GM12891 (cell line): ENCODE results near the gene TCP11L1.
"Not testable (repeated sequence)": the region's sequence is repeated elsewhere in the genome, so short reads cannot be mapped to it uniquely, and the experiment has no call there.

Experiments
- DNase-seq: peaks from one replicate; pipeline ENCODE4 v3.0.0; 2011; ENCODE audit warnings: low spot score; ENCODE audit not compliant: insufficient read length
- FAIRE-seq: peaks from 2 replicates; lab custom pipeline; 2011; peaks lifted over from hg19 to GRCh38; lab: Jason Lieb, UNC
- PAX5 ChIP-seq: IDR thresholded peaks from 2 replicates; pipeline ENCODE4 v1.6.1; 2011; ENCODE audit warnings: low read length, moderate library complexity, mild to moderate bottlenecking; ENCODE audit not compliant: insufficient read depth, severe bottlenecking
- POLR2A ChIP-seq: IDR thresholded peaks from 2 replicates; pipeline ENCODE4 v1.6.1; 2011; ENCODE audit warnings: low read depth, low read length, control low read depth
- POLR2AphosphoS5 ChIP-seq: IDR thresholded peaks from 2 replicates; pipeline ENCODE4 v1.6.1; 2011; ENCODE audit warnings: low read depth, low read length, control low read depth
- POU2F2 ChIP-seq: IDR thresholded peaks from 2 replicates; pipeline ENCODE4 v1.6.1; 2011; ENCODE audit warnings: low read depth, mild to moderate bottlenecking, control low read depth, low read length, moderate library complexity
- SPI1 ChIP-seq: IDR thresholded peaks from 2 replicates; pipeline ENCODE4 v1.6.1; 2011; ENCODE audit warnings: low read depth, low read length, control low read depth
- TAF1 ChIP-seq: IDR thresholded peaks from 2 replicates; pipeline ENCODE4 v1.6.1; 2011; ENCODE audit warnings: low read depth, low read length, control low read depth

The TCP11L1 gene

GRCh38 chr11:33027846-33028536, 11.4 kb upstream of the TCP11L1 start:
- TF ChIP-seq SPI1 (no peak), TAF1 (no peak), POU2F2 (no peak), PAX5 (no peak), POLR2A (no peak), POLR2AphosphoS5 (no peak)
- no peak for FAIRE-seq
- DNase-seq, result no peak

- FAIRE-seq, result no peak
- TF ChIP-seq POLR2AphosphoS5 (no peak), TAF1 (no peak), SPI1 (no peak), POLR2A (no peak), PAX5 (no peak), POU2F2 (no peak)
- no peak for DNase-seq
Observed at GRCh38 chr11:33028537-33028914, 10.8 kb upstream of the TCP11L1 start.

- not testable (repeated sequence) for DNase-seq, FAIRE-seq
Observed at GRCh38 chr11:33029218-33029617, 10.2 kb upstream of the TCP11L1 start.

- FAIRE-seq (no peak), DNase-seq (no peak)
- no peak for TF ChIP-seq POLR2AphosphoS5
- TF ChIP-seq POLR2A, result no peak
- TF ChIP-seq TAF1, result no peak
- TF ChIP-seq SPI1, result no peak
- no peak for TF ChIP-seq PAX5
- no peak for TF ChIP-seq POU2F2
Observed at GRCh38 chr11:33033493-33033892, 5.9 kb upstream of the TCP11L1 start.

- DNase-seq, result no peak
- TF ChIP-seq TAF1, result no peak
- FAIRE-seq, result no peak
Observed at GRCh38 chr11:33035011-33035410, 4.4 kb upstream of the TCP11L1 start.

- TF ChIP-seq SPI1 (peak; percentile 69), POLR2AphosphoS5 (no peak), TAF1 (0 out of 2 replicates have a peak, but pooled peaks have one; percentile 20)
- DNase-seq, result peak; percentile 26
- peak; percentile 43 for FAIRE-seq
Observed at GRCh38 chr11:33040033-33040861, 875 bp downstream of the TCP11L1 start.

- FAIRE-seq (peak; percentile 47), DNase-seq (no peak)
- TF ChIP-seq POLR2AphosphoS5 (no peak), POLR2A (no peak), TAF1 (no peak), POU2F2 (no peak), PAX5 (no peak), SPI1 (no peak)
Observed at GRCh38 chr11:33040862-33041453, 1.6 kb downstream of the TCP11L1 start.

- DNase-seq (no peak), FAIRE-seq (no peak)
- no peak for TF ChIP-seq POLR2A
- no peak for TF ChIP-seq PAX5
- no peak for TF ChIP-seq POU2F2
- TF ChIP-seq SPI1, result no peak
- no peak for TF ChIP-seq POLR2AphosphoS5
- no peak for TF ChIP-seq TAF1
Observed at GRCh38 chr11:33043221-33043830, 4.0 kb downstream of the TCP11L1 start.

GRCh38 chr11:33044285-33044756, 4.9 kb downstream of the TCP11L1 start:
- DNase-seq (no peak), FAIRE-seq (no peak)
- TF ChIP-seq POLR2AphosphoS5 (no peak), POLR2A (no peak), TAF1 (no peak), PAX5 (no peak), SPI1 (no peak), POU2F2 (no peak)
